Measurements from ENCODE around the gene DMRT2. TPM values are rescaled to one million over a fixed set of nuclear protein-coding genes. Genes with fewer than 3 reads are reported as not detected.

Gene DMRT2
- total RNA-seq, 1 experiment from 2014 or later, result not detected

GRCh38 chr9:1009101-1009707, 41.0 kb upstream of the DMRT2 start:
- H3K9me2 ChIP-seq (ENCODE audit: insufficient read depth), result no peaks in the 10 kb centered on the region
- intact Hi-C loops (cut with micrococcal nuclease; ENCODE audit: unreplicated experiment), result loop anchor here (2.0 to 10.0 kb wide), 3 partner anchors 202 to 664 kb away; no protein-coding TSS in a partner anchor
- BruUV-seq (replicated peaks), result no TSS peak
- H3K9me3 ChIP-seq (ENCODE audit: insufficient read depth, low read depth), result no peaks in the 10 kb centered on the region
- no peak overlapping the region for H3K4me2 ChIP-seq
- CTCF ChIA-PET, result interaction anchor here (0.6 kb wide), 1 partner anchor 139 kb away, joined by 11 read pairs; no protein-coding TSS in a partner anchor
- H2AFZ ChIP-seq, result no peak overlapping the region
- POLR2A ChIA-PET (ENCODE audit: unreplicated experiment), result interaction anchor here (0.5 kb wide), 1 partner anchor 618 kb away, joined by 7 read pairs; no protein-coding TSS in a partner anchor
- no peaks in the 10 kb centered on the region for H4K20me1 ChIP-seq (ENCODE audit: insufficient read depth)
- TF ChIP-seq EZH2 (IDR thresholded peaks at IDR 0.05; ENCODE audit: low read depth) (no peak), CTCF (conservative IDR thresholded peaks at IDR 0.05) (peak; percentile 90)
- H3K4me1 ChIP-seq (replicated peaks; ENCODE audit: insufficient read depth), result no peaks in the 10 kb centered on the region
- no peaks in the 10 kb centered on the region for H3F3A ChIP-seq (ENCODE audit: insufficient read depth, low read depth)
- H3K27ac ChIP-seq, result no peak overlapping the region
- no peaks in the 10 kb centered on the region for H3K36me3 ChIP-seq (ENCODE audit: low read depth)
- no peaks in the 10 kb centered on the region for H3K79me2 ChIP-seq (ENCODE audit: low read depth)
- DNase-seq, result peak; percentile 38 to 64
- H3K27me3 ChIP-seq (ENCODE audit: insufficient read depth, low read depth), result no peaks in the 10 kb centered on the region
- H3K4me3 ChIP-seq, result no peak overlapping the region

- ChIA-PET CTCF (no interaction called here), POLR2A (ENCODE audit: unreplicated experiment) (no interaction called here)
- intact Hi-C loops (cut with micrococcal nuclease; ENCODE audit: unreplicated experiment), result loop anchor here (10.0 kb wide), 1 partner anchor 592 kb away; no protein-coding TSS in a partner anchor
Measured at GRCh38 chr9:1013021-1013420, 37.1 kb upstream of the DMRT2 start.

GRCh38 chr9:1014225-1014624, 35.9 kb upstream of the DMRT2 start:
- Histone ChIP-seq H2AFZ (no peak overlapping the region), H3K9me2 (ENCODE audit: insufficient read depth) (no peaks in the 10 kb centered on the region), H3K79me2 (ENCODE audit: low read depth) (no peaks in the 10 kb centered on the region), H4K20me1 (ENCODE audit: insufficient read depth) (no peaks in the 10 kb centered on the region), H3K9me3 (ENCODE audit: insufficient read depth, low read depth) (no peaks in the 10 kb centered on the region), H3K27me3 (ENCODE audit: insufficient read depth, low read depth) (peaks cover 12% of the 10 kb centered on the region; the same call in 1 of the 2 replicates), H3K4me2 (no peak overlapping the region), H3K4me1 (replicated peaks; ENCODE audit: insufficient read depth) (no peaks in the 10 kb centered on the region), H3K36me3 (ENCODE audit: low read depth) (no peaks in the 10 kb centered on the region), H3F3A (ENCODE audit: insufficient read depth, low read depth) (no peaks in the 10 kb centered on the region), H3K27ac (no peak overlapping the region), H3K4me3 (no peak overlapping the region)
- no TSS peak for BruUV-seq (replicated peaks)
- TF ChIP-seq CTCF (conservative IDR thresholded peaks at IDR 0.05), result no peak
- TF ChIP-seq EZH2 (IDR thresholded peaks at IDR 0.05; ENCODE audit: low read depth), result no peak
- DNase-seq, result no peak
- ChIA-PET POLR2A (ENCODE audit: unreplicated experiment) (no interaction called here), CTCF (no interaction called here)
- intact Hi-C loops (cut with micrococcal nuclease; ENCODE audit: unreplicated experiment), result loop anchor here (10.0 kb wide), 1 partner anchor 591 kb away; no protein-coding TSS in a partner anchor

More at GRCh38 chr9:1013021-1013420, 37.1 kb upstream of the DMRT2 start:
- H3K4me1 ChIP-seq (replicated peaks; ENCODE audit: insufficient read depth), result no peaks in the 10 kb centered on the region
- no peaks in the 10 kb centered on the region for H4K20me1 ChIP-seq (ENCODE audit: insufficient read depth)
- no peaks in the 10 kb centered on the region for H3K9me2 ChIP-seq (ENCODE audit: insufficient read depth)
- BruUV-seq (replicated peaks), result no TSS peak
- no peak overlapping the region for H3K4me2 ChIP-seq
- H2AFZ ChIP-seq, result no peak overlapping the region
- H3K79me2 ChIP-seq (ENCODE audit: low read depth), result no peaks in the 10 kb centered on the region
- DNase-seq, result no peak
- H3K4me3 ChIP-seq, result no peak overlapping the region
- H3F3A ChIP-seq (ENCODE audit: insufficient read depth, low read depth), result no peaks in the 10 kb centered on the region
- H3K36me3 ChIP-seq (ENCODE audit: low read depth), result no peaks in the 10 kb centered on the region
- H3K9me3 ChIP-seq (ENCODE audit: insufficient read depth, low read depth), result no peaks in the 10 kb centered on the region
- H3K27ac ChIP-seq, result no peak overlapping the region
- no peak for TF ChIP-seq EZH2 (IDR thresholded peaks at IDR 0.05; ENCODE audit: low read depth)
- TF ChIP-seq CTCF (conservative IDR thresholded peaks at IDR 0.05), result no peak
- 0 out of 2 replicates have a peak, but pooled peaks cover 5% of the 10 kb centered on the region for H3K27me3 ChIP-seq (ENCODE audit: insufficient read depth, low read depth)
